Jurkat, Clone E6-1 (cell line): ENCODE measurements around the gene OTOP2.

Experiments
- DNase-seq: peaks from one replicate; pipeline ENCODE4 v3.0.0-alpha.2; 2011; ENCODE audit warnings: low read depth, low spot score
- H3K4me3 ChIP-seq: 2 replicates; pipeline ENCODE4 v1.5.1; 2011; ENCODE audit warnings: mild to moderate bottlenecking, low read length, control low read depth, moderate library complexity

The OTOP2 gene

GRCh38 chr17:74945543-74945942, 21.5 kb downstream of the OTOP2 start:
- H3K4me3 ChIP-seq, result no peak overlapping the region
- DNase-seq, result no peak

GRCh38 chr17:74946641-74947040, 22.6 kb downstream of the OTOP2 start:
- no peak for DNase-seq
- no peak overlapping the region for H3K4me3 ChIP-seq

- no peak for DNase-seq
Observed at GRCh38 chr17:74947041-74947754, 23.1 kb downstream of the OTOP2 start.

GRCh38 chr17:74949455-74950115, 25.5 kb downstream of the OTOP2 start:
- no peak for DNase-seq

More at GRCh38 chr17:74947041-74947754, 23.1 kb downstream of the OTOP2 start:
- H3K4me3 ChIP-seq, result no peak overlapping the region

GRCh38 chr17:74950207-74950606, 26.1 kb downstream of the OTOP2 start:
- DNase-seq, result no peak
- no peak overlapping the region for H3K4me3 ChIP-seq

More at GRCh38 chr17:74949455-74950115, 25.5 kb downstream of the OTOP2 start:
- no peak overlapping the region for H3K4me3 ChIP-seq

- no peak for DNase-seq
- H3K4me3 ChIP-seq, result no peak overlapping the region
Observed at GRCh38 chr17:74951065-74951464, 27.0 kb downstream of the OTOP2 start.

- H3K4me3 ChIP-seq, result no peak overlapping the region
- no peak for DNase-seq
Observed at GRCh38 chr17:74951680-74952421, 27.8 kb downstream of the OTOP2 start.

- no peak for DNase-seq
- no peak overlapping the region for H3K4me3 ChIP-seq
Observed at GRCh38 chr17:74952431-74953133, 28.5 kb downstream of the OTOP2 start.

GRCh38 chr17:74953134-74953687, 29.1 kb downstream of the OTOP2 start:
- H3K4me3 ChIP-seq, result no peak overlapping the region
- DNase-seq, result no peak

GRCh38 chr17:74954115-74954514, 30.0 kb downstream of the OTOP2 start:
- no peak overlapping the region for H3K4me3 ChIP-seq
- DNase-seq, result no peak

GRCh38 chr17:74954665-74955421, 30.8 kb downstream of the OTOP2 start:
- DNase-seq, result no peak
- H3K4me3 ChIP-seq, result no peak overlapping the region

GRCh38 chr17:74956093-74956492, 32.0 kb downstream of the OTOP2 start:
- H3K4me3 ChIP-seq, result no peak overlapping the region

GRCh38 chr17:74957935-74958740, 34.1 kb downstream of the OTOP2 start:
- DNase-seq, result peak; percentile 46

More at GRCh38 chr17:74956093-74956492, 32.0 kb downstream of the OTOP2 start:
- no peak for DNase-seq

GRCh38 chr17:74959826-74960515, 35.9 kb downstream of the OTOP2 start:
- no peak overlapping the region for H3K4me3 ChIP-seq
- no peak for DNase-seq

More at GRCh38 chr17:74957935-74958740, 34.1 kb downstream of the OTOP2 start:
- no peak overlapping the region for H3K4me3 ChIP-seq

GRCh38 chr17:74960570-74961342, 36.7 kb downstream of the OTOP2 start:
- DNase-seq, result peak; percentile 77
- H3K4me3 ChIP-seq, result no peak overlapping the region

GRCh38 chr17:74961657-74962350, 37.7 kb downstream of the OTOP2 start:
- peak; percentile 73 for DNase-seq
- H3K4me3 ChIP-seq, result no peak overlapping the region
